Measurements from ENCODE around the gene PTGFRN. TPM values are rescaled to one million over a fixed set of nuclear protein-coding genes. Genes with fewer than 3 reads are reported as not detected.

Gene PTGFRN
- polyA plus RNA-seq, 1 donor from 2014 or later, result 20.1 TPM

- TF ChIP-seq SMC3 (conservative IDR thresholded peaks at IDR 0.05; ENCODE audit: poor library complexity), result no peak
- no peak for TF ChIP-seq POLR2AphosphoS5 (IDR thresholded peaks at IDR 0.05)
- no peak for TF ChIP-seq REST (IDR thresholded peaks at IDR 0.05; ENCODE audit: borderline replicate concordance)
- no peak for TF ChIP-seq EZH2 (IDR thresholded peaks at IDR 0.05; ENCODE audit: borderline replicate concordance, insufficient read depth, low read length, poor library complexity, severe bottlenecking)
- TF ChIP-seq EP300 (conservative IDR thresholded peaks at IDR 0.05; ENCODE audit: poor library complexity, severe bottlenecking), result no peak
- TF ChIP-seq CTCF (IDR thresholded peaks at IDR 0.05; ENCODE audit: poor library complexity, severe bottlenecking), result no peak
- no peak for TF ChIP-seq MXI1 (conservative IDR thresholded peaks at IDR 0.05; ENCODE audit: poor library complexity, severe bottlenecking)
- Histone ChIP-seq H3F3A (ENCODE audit: insufficient read depth, low read length, poor library complexity, severe bottlenecking) (no peaks in the 10 kb centered on the region), H3K79me2 (replicated peaks; ENCODE audit: insufficient read depth, low read length) (no peaks in the 10 kb centered on the region), H3K9me3 (ENCODE audit: low read length) (no peaks in the 10 kb centered on the region), H3K9ac (ENCODE audit: low read length) (no peak overlapping the region), H4K20me1 (ENCODE audit: insufficient read depth) (no peaks in the 10 kb centered on the region), H3K4me2 (ENCODE audit: low read length) (no peak overlapping the region), H3K27me3 (ENCODE audit: insufficient read depth, low read depth, low read length) (no peaks in the 10 kb centered on the region), H2AFZ (ENCODE audit: low read depth, low read length) (no peak overlapping the region), H3K36me3 (ENCODE audit: insufficient read depth, low read length) (no peaks in the 10 kb centered on the region), H3K27ac (ENCODE audit: low read length) (no peak overlapping the region), H3K9me2 (ENCODE audit: insufficient read depth, low read length) (no peaks in the 10 kb centered on the region), H3K4me3 (ENCODE audit: low read length) (no peak overlapping the region)
Measured at GRCh38 chr1:116962987-116963639, 53.4 kb downstream of the PTGFRN start.

GRCh38 chr1:116966791-116967190, 57.1 kb downstream of the PTGFRN start:
- no peaks in the 10 kb centered on the region for H3F3A ChIP-seq (ENCODE audit: insufficient read depth, low read length, poor library complexity, severe bottlenecking)
- no peaks in the 10 kb centered on the region for H3K79me2 ChIP-seq (replicated peaks; ENCODE audit: insufficient read depth, low read length)
- H3K9me2 ChIP-seq (ENCODE audit: insufficient read depth, low read length), result no peaks in the 10 kb centered on the region
- H3K4me2 ChIP-seq (ENCODE audit: low read length), result no peak overlapping the region
- H3K36me3 ChIP-seq (ENCODE audit: insufficient read depth, low read length), result peaks cover 9% of the 10 kb centered on the region
- no peak overlapping the region for H3K27ac ChIP-seq (ENCODE audit: low read length)
- H3K9ac ChIP-seq (ENCODE audit: low read length), result no peak overlapping the region
- no peak overlapping the region for H2AFZ ChIP-seq (ENCODE audit: low read depth, low read length)
- no peak overlapping the region for H3K4me3 ChIP-seq (ENCODE audit: low read length)
- H3K9me3 ChIP-seq (ENCODE audit: low read length), result no peaks in the 10 kb centered on the region
- H4K20me1 ChIP-seq (ENCODE audit: insufficient read depth), result no peaks in the 10 kb centered on the region
- H3K27me3 ChIP-seq (ENCODE audit: insufficient read depth, low read depth, low read length), result no peaks in the 10 kb centered on the region
- TF ChIP-seq EZH2 (IDR thresholded peaks at IDR 0.05; ENCODE audit: borderline replicate concordance, insufficient read depth, low read length, poor library complexity, severe bottlenecking) (no peak), EP300 (conservative IDR thresholded peaks at IDR 0.05; ENCODE audit: poor library complexity, severe bottlenecking) (no peak), SMC3 (conservative IDR thresholded peaks at IDR 0.05; ENCODE audit: poor library complexity) (no peak)

GRCh38 chr1:116968724-116969123, 59.0 kb downstream of the PTGFRN start:
- H3K4me3 ChIP-seq (ENCODE audit: low read length), result no peak overlapping the region
- H3F3A ChIP-seq (ENCODE audit: insufficient read depth, low read length, poor library complexity, severe bottlenecking), result no peaks in the 10 kb centered on the region
- peaks cover 9% of the 10 kb centered on the region for H3K36me3 ChIP-seq (ENCODE audit: insufficient read depth, low read length)
- no peaks in the 10 kb centered on the region for H3K9me2 ChIP-seq (ENCODE audit: insufficient read depth, low read length)
- no peaks in the 10 kb centered on the region for H4K20me1 ChIP-seq (ENCODE audit: insufficient read depth)
- no peak overlapping the region for H3K27ac ChIP-seq (ENCODE audit: low read length)
- no peaks in the 10 kb centered on the region for H3K9me3 ChIP-seq (ENCODE audit: low read length)
- H3K4me2 ChIP-seq (ENCODE audit: low read length), result no peak overlapping the region
- no peak overlapping the region for H3K9ac ChIP-seq (ENCODE audit: low read length)
- no peaks in the 10 kb centered on the region for H3K27me3 ChIP-seq (ENCODE audit: insufficient read depth, low read depth, low read length)
- no peak overlapping the region for H2AFZ ChIP-seq (ENCODE audit: low read depth, low read length)
- no peaks in the 10 kb centered on the region for H3K79me2 ChIP-seq (replicated peaks; ENCODE audit: insufficient read depth, low read length)
- TF ChIP-seq REST (IDR thresholded peaks at IDR 0.05; ENCODE audit: borderline replicate concordance), result no peak
- no peak for TF ChIP-seq RAD21 (conservative IDR thresholded peaks at IDR 0.05)
- TF ChIP-seq TAF1 (IDR thresholded peaks at IDR 0.05; ENCODE audit: low read depth), result no peak
- TF ChIP-seq MXI1 (conservative IDR thresholded peaks at IDR 0.05; ENCODE audit: poor library complexity, severe bottlenecking), result no peak
- no peak for TF ChIP-seq EZH2 (IDR thresholded peaks at IDR 0.05; ENCODE audit: borderline replicate concordance, insufficient read depth, low read length, poor library complexity, severe bottlenecking)
- no peak for TF ChIP-seq EP300 (conservative IDR thresholded peaks at IDR 0.05; ENCODE audit: poor library complexity, severe bottlenecking)
- TF ChIP-seq CTCF (IDR thresholded peaks at IDR 0.05; ENCODE audit: poor library complexity, severe bottlenecking), result no peak
- TF ChIP-seq POLR2AphosphoS5 (IDR thresholded peaks at IDR 0.05), result no peak
